ENCODE measurements around the gene SCNN1B. TPM values are rescaled to one million over a fixed set of nuclear protein-coding genes. Genes with fewer than 3 reads are reported as not detected.
"Not testable (repeated sequence)": the region's sequence is repeated elsewhere in the genome, so short reads cannot be mapped to it uniquely, and the experiment has no call there.

The SCNN1B gene
- total RNA-seq, 2 donors from 2014 or later: 9.2 to 11.8 TPM

DNA sequence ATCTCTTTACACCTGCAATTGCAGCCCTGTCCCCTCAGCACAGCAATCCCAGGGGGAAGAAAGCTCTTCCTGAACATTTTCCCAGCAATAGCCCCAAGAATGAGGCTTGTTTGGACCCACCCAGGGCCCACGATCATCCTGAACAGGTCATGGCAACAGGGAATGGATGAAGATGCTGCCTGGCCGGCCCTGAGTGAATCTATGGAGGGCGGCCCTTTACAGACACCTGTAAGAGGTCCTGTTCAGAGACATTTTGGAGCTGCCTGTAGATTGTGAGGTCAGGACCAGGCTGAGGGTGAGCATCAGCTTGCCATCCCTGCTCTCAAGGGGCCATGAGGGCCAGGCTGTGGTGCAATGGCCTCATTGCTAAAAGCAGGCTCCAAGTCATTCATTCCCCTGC, 81.8 kb downstream of the SCNN1B start:
- intact Hi-C loops (cut with DNase I): no loop called here
- WGBS: 93% methylated on average over 3 of the region's 3 CpGs
- TF ChIP-seq POLR2AphosphoS5 (IDR thresholded peaks at IDR 0.05): no peak
- no peak overlapping the region for H3K27ac ChIP-seq
- no peaks in the 10 kb centered on the region for H3K4me1 ChIP-seq (replicated peaks)
- H3K27me3 ChIP-seq (replicated peaks; ENCODE audit: insufficient read depth): no peaks in the 10 kb centered on the region
- no peaks in the 10 kb centered on the region for H3K9me3 ChIP-seq
- H3K36me3 ChIP-seq: no peaks in the 10 kb centered on the region
- H3K4me3 ChIP-seq: no peak overlapping the region
- no peak for DNase-seq (ENCODE audit: low spot score)

DNA sequence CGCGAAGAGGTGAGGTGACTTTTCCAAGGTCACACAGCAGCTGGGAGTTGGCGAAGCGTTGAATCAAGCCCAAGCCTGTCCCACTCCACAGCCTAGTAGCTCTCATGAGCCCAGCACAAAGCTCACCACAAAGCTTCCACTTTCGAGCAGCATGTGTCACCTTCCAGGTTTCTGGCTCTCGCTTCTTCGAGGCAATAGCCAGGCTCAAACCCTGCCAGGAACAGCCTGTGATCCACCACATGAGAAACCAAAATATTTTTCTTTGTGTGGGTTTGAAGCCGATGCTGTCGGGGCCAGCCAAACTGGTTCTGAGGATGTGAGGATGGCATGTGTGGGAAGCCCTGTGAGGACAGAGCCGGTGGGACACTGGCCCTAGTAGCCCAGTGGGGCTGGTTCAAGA, 82.8 kb downstream of the SCNN1B start:
- Histone ChIP-seq H3K4me3 (no peak overlapping the region), H3K4me1 (replicated peaks) (no peaks in the 10 kb centered on the region), H3K27me3 (replicated peaks; ENCODE audit: insufficient read depth) (no peaks in the 10 kb centered on the region), H3K27ac (peak overlapping the region; percentile 49 to 56), H3K9me3 (no peaks in the 10 kb centered on the region), H3K36me3 (no peaks in the 10 kb centered on the region)
- intact Hi-C loops (cut with DNase I): no loop called here
- DNase-seq (ENCODE audit: low spot score): peak; percentile 66
- 59% methylated on average over 10 of the region's 10 CpGs for WGBS
- no peak for TF ChIP-seq POLR2A (IDR thresholded peaks at IDR 0.05)
- peak; percentile 84 for TF ChIP-seq POLR2AphosphoS5 (IDR thresholded peaks at IDR 0.05)

- intact Hi-C loops (cut with DNase I): no loop called here
- Histone ChIP-seq H3K4me3 (no peak overlapping the region), H3K27ac (peak overlapping the region; percentile 49 to 56), H3K27me3 (replicated peaks; ENCODE audit: insufficient read depth) (no peaks in the 10 kb centered on the region), H3K36me3 (no peaks in the 10 kb centered on the region), H3K9me3 (no peaks in the 10 kb centered on the region), H3K4me1 (replicated peaks) (no peaks in the 10 kb centered on the region)
- WGBS: 94% methylated on average over 15 of the region's 15 CpGs
- DNase-seq (ENCODE audit: low spot score): no peak
- TF ChIP-seq POLR2A (IDR thresholded peaks at IDR 0.05) (no peak), POLR2AphosphoS5 (IDR thresholded peaks at IDR 0.05) (no peak)
- TF ChIP-seq, protein P1, sequence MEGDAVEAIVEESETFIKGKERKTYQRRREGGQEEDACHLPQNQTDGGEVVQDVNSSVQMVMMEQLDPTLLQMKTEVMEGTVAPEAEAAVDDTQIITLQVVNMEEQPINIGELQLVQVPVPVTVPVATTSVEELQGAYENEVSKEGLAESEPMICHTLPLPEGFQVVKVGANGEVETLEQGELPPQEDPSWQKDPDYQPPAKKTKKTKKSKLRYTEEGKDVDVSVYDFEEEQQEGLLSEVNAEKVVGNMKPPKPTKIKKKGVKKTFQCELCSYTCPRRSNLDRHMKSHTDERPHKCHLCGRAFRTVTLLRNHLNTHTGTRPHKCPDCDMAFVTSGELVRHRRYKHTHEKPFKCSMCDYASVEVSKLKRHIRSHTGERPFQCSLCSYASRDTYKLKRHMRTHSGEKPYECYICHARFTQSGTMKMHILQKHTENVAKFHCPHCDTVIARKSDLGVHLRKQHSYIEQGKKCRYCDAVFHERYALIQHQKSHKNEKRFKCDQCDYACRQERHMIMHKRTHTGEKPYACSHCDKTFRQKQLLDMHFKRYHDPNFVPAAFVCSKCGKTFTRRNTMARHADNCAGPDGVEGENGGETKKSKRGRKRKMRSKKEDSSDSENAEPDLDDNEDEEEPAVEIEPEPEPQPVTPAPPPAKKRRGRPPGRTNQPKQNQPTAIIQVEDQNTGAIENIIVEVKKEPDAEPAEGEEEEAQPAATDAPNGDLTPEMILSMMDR (IDR thresholded peaks at IDR 0.05): no peak
These were observed 83.3 kb downstream of the SCNN1B start for GRCh38 chr16:23385441-23385840.

- no peaks in the 10 kb centered on the region for H3K27me3 ChIP-seq (replicated peaks; ENCODE audit: insufficient read depth)
- TF ChIP-seq, protein P1 (IDR thresholded peaks at IDR 0.05): no peak
- no peak for TF ChIP-seq POLR2AphosphoS5 (IDR thresholded peaks at IDR 0.05)
- no peak for TF ChIP-seq POLR2A (IDR thresholded peaks at IDR 0.05)
- intact Hi-C loops (cut with DNase I): no loop called here
- H3K4me3 ChIP-seq: no peak overlapping the region
- 93% methylated on average over 8 of the region's 8 CpGs for WGBS
- no peaks in the 10 kb centered on the region for H3K36me3 ChIP-seq
- no peaks in the 10 kb centered on the region for H3K9me3 ChIP-seq
- no peak overlapping the region for H3K27ac ChIP-seq
- no peak for DNase-seq (ENCODE audit: low spot score)
- peaks cover 9% of the 10 kb centered on the region for H3K4me1 ChIP-seq (replicated peaks)
These were observed 85.6 kb downstream of the SCNN1B start for GRCh38 chr16:23387666-23388065.

DNA sequence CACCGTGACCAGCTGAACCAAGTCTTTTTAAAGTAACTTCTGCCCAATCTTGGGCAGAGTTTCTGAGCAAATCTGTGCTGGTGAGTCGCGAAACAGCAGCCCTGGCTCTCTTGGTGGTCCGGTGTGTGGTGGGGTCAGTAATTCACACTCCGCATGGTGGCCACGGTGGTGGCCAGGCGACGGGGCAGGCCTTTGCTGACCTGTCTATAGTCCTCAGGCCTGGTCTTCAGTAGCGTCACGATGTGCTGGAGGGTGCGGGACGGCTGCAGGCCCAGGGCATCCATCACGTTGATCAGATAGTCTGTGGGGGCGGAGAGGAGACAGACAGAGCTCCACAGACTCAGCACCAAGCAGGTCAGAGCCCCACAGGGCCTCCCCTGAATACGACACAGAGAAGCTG, 86.7 kb downstream of the SCNN1B start:
- no peaks in the 10 kb centered on the region for H3K27me3 ChIP-seq (replicated peaks; ENCODE audit: insufficient read depth)
- WGBS: 96% methylated on average over 15 of the region's 15 CpGs
- H3K4me1 ChIP-seq (replicated peaks): peaks cover 9% of the 10 kb centered on the region
- intact Hi-C loops (cut with DNase I): no loop called here
- H3K36me3 ChIP-seq: no peaks in the 10 kb centered on the region
- no peak overlapping the region for H3K27ac ChIP-seq
- no peaks in the 10 kb centered on the region for H3K9me3 ChIP-seq
- TF ChIP-seq, protein P1 (IDR thresholded peaks at IDR 0.05): no peak
- TF ChIP-seq POLR2AphosphoS5 (IDR thresholded peaks at IDR 0.05) (no peak), POLR2A (IDR thresholded peaks at IDR 0.05) (no peak)
- no peak for DNase-seq (ENCODE audit: low spot score)
- H3K4me3 ChIP-seq: no peak overlapping the region

GRCh38 chr16:23389201-23389600, 87.1 kb downstream of the SCNN1B start:
- DNase-seq (ENCODE audit: low spot score): no peak
- Histone ChIP-seq H3K4me1 (replicated peaks) (peaks cover 9% of the 10 kb centered on the region), H3K27me3 (replicated peaks; ENCODE audit: insufficient read depth) (no peaks in the 10 kb centered on the region), H3K9me3 (no peaks in the 10 kb centered on the region), H3K36me3 (no peaks in the 10 kb centered on the region), H3K4me3 (no peak overlapping the region), H3K27ac (no peak overlapping the region)
- intact Hi-C loops (cut with DNase I): no loop called here
- TF ChIP-seq, protein P1 (IDR thresholded peaks at IDR 0.05): no peak
- TF ChIP-seq POLR2AphosphoS5 (IDR thresholded peaks at IDR 0.05) (no peak), POLR2A (IDR thresholded peaks at IDR 0.05) (no peak)
- WGBS: 93% methylated on average over 5 of the region's 5 CpGs

GRCh38 chr16:23389936-23390335, 87.8 kb downstream of the SCNN1B start:
- DNase-seq (ENCODE audit: low spot score); H3K9me3 ChIP-seq; intact Hi-C loops (cut with DNase I); H3K36me3 ChIP-seq; H3K4me1 ChIP-seq (replicated peaks); H3K4me3 ChIP-seq; H3K27me3 ChIP-seq (replicated peaks; ENCODE audit: insufficient read depth): not testable (repeated sequence)
- WGBS: 96% methylated on average over 8 of the region's 8 CpGs
- peak overlapping the region in 1 of 2 donors; percentile 79 for H3K27ac ChIP-seq
